Uterus (tissue), 4 donors: ENCODE results near the gene NHLRC4. TPM values are rescaled to one million over a fixed set of nuclear protein-coding genes. Genes with fewer than 3 reads are reported as not detected.

ENCODE experiments used
- DNase-seq, 2 donors: peaks; one replicate each; pipeline ENCODE4 v3.0.0-alpha.2; 2019 to 2020
- H3K27ac ChIP-seq, 2 donors: fragments of 200-600 bp; sonication (generic); 1 replicate in 1 of 2; 2 replicates in 1 of 2; pipeline ENCODE4 v1.5.1; 2016 to 2018
- H3K27me3 ChIP-seq, 2 donors: fragments of 200-600 bp; sonication (generic); one replicate each; pipeline ENCODE4 v1.5.1; 2018 to 2019; ENCODE audit warnings: control low read depth in 1 of 2
- H3K36me3 ChIP-seq, 2 donors: fragments of 200-600 bp; sonication (generic); one replicate each; pipeline ENCODE4 v1.5.1; 2019; ENCODE audit warnings: control low read depth in 1 of 2
- H3K4me1 ChIP-seq, 2 donors: fragments of 200-600 bp; sonication (generic); one replicate each; pipeline ENCODE4 v1.5.1; 2018 to 2019; ENCODE audit warnings: control low read depth in 1 of 2
- H3K4me3 ChIP-seq, 2 donors: fragments of 200-600 bp; sonication (generic); 1 replicate in 1 of 2; 2 replicates in 1 of 2; pipeline ENCODE4 v1.5.1; 2018 to 2019; ENCODE audit warnings: mild to moderate bottlenecking in 1 of 2
- H3K9me3 ChIP-seq, 2 donors: fragments of 200-600 bp; sonication (generic); one replicate each; pipeline ENCODE4 v1.5.1; 2019; ENCODE audit warnings: control low read depth in 1 of 2
- POLR2A ChIP-seq, 2 donors: fragments of 450-650 bp; IDR thresholded peaks; one replicate each; pipeline ENCODE4 v1.6.1; 2016; ENCODE audit warnings: antibody characterized with exemption in 2 of 2, mild to moderate bottlenecking in 1 of 2, moderate library complexity in 1 of 2
- intact Hi-C: fragments of 100-400 bp; cut with DNase I; formaldehyde crosslinking; loops from one replicate; pipeline ENCODE4 v1.15.1; 2023; ENCODE audit warnings: low total_unique reads
- total RNA-seq, 4 donors: library from RNA; depleted of rRNA in 3 of 4; stranded (reverse); fragments of >200 nt in 3 of 4; gene quantifications; one replicate each; pipeline versions ENCODE4 v1.1.0 to v1.2.4, GENCODE V29; 2014 to 2023
- TF ChIP-seq, protein P1 (sequence below), 4 experiments: fragments of 200-600 bp in 2 of 4; fragments of 450-650 bp in 2 of 4; sonication (generic) in 2 of 4; IDR thresholded peaks; one replicate each; pipeline ENCODE4 v1.5.1; 2016 to 2019; ENCODE audit warnings: antibody characterized with exemption in 4 of 4, mild to moderate bottlenecking in 2 of 4, moderate library complexity in 1 of 4
- donor health status: DM: yes; HTN: yes; CAD: no.

Gene NHLRC4
- total RNA-seq, 4 donors from 2014 or later, result 1.2 to 7.5 (median 1.5) TPM

DNA sequence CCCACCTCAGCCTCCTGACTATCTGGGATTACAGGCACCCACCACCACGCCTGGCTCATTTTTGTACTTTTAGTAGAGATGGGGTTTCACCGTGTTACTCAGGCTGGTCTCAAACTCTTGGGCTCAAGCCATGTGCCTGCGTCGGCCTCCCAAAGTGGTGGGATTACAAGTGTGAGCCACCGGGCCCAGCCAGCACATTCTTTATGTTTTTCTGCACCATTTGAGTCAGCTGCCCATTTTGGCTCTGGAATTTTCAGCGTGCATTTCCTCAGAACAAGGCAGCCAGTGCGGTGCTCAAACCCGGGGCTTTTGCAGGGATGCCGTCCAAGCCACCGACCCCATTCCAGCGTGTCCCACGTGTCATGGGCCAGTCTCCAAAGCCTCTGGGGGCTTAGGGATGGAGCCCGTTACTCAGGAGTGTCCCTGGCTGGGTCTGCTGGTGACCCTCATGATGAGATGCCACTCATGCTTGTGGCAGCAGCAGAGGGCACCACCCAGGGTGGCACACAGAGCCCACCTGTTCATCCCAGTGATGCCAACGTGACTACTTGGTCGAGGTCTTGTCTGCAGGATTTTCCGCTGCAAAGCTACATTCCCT lies 19.3 kb downstream of the NHLRC4 start:
- H3K27me3 ChIP-seq, result no peaks in the 10 kb centered on the region
- peak in 1 of 2 donors; percentile 14 for DNase-seq
- no peaks in the 10 kb centered on the region for H3K36me3 ChIP-seq
- peaks cover 0 to 18% of the 10 kb centered on the region in 2 donors for H3K4me1 ChIP-seq
- intact Hi-C loops, result no loop called here
- H3K27ac ChIP-seq, result no peak overlapping the region
- no peak for TF ChIP-seq POLR2A (IDR thresholded peaks at IDR 0.05)
- TF ChIP-seq, protein P1, sequence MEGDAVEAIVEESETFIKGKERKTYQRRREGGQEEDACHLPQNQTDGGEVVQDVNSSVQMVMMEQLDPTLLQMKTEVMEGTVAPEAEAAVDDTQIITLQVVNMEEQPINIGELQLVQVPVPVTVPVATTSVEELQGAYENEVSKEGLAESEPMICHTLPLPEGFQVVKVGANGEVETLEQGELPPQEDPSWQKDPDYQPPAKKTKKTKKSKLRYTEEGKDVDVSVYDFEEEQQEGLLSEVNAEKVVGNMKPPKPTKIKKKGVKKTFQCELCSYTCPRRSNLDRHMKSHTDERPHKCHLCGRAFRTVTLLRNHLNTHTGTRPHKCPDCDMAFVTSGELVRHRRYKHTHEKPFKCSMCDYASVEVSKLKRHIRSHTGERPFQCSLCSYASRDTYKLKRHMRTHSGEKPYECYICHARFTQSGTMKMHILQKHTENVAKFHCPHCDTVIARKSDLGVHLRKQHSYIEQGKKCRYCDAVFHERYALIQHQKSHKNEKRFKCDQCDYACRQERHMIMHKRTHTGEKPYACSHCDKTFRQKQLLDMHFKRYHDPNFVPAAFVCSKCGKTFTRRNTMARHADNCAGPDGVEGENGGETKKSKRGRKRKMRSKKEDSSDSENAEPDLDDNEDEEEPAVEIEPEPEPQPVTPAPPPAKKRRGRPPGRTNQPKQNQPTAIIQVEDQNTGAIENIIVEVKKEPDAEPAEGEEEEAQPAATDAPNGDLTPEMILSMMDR (IDR thresholded peaks at IDR 0.05), result no peak
- H3K9me3 ChIP-seq, result no peaks in the 10 kb centered on the region
- no peak overlapping the region for H3K4me3 ChIP-seq

DNA sequence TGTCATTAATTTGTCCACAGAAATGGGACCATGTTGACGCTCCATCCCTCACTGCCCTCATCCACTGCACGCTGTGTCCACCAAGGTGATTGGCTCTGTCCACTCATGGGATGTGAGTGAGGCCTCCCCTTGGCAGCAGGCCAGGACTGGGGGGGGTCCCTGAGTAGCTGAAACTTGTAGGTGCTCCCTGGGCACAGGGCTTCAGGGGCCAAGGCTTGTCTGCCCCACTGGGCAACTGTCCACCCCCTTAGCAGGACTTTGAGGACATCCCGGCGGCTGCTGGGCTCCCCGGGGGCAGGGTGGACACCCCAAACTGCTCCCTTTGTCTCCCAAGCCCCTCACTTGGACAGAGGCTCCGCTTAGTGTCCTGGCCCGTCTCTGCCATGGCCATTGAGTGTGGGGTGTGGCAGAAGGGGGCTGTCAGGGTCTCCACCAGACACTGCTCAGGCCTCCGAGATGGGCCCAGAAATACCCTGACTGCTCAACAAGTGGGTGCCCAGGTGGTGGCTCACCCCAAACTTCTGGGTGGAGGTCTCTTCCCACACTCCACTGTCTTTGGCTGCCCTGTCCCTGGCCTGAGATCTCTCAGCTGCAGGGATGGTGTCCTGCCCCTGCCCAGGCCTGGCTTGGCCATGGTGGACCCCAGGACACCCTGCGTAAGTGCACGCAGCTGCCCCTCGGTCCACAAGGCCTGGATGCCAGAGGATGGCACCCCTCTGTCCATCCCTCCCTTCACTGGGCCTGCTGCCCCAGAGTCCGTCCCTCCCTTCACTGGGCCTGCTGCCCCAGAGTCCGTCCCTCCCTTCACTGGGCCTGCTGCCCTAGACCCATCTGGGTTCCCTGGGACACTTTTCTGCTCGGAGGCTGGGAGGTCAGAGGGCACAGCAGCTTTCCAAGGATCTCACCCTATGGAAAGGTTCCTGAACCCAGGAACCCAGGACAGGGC lies 20.1 kb downstream of the NHLRC4 start:
- TF ChIP-seq, protein P1 (IDR thresholded peaks at IDR 0.05), result no peak
- TF ChIP-seq POLR2A (IDR thresholded peaks at IDR 0.05), result no peak
- Histone ChIP-seq H3K4me1 (peaks cover 0 to 21% of the 10 kb centered on the region in 2 donors), H3K27ac (no peak overlapping the region), H3K9me3 (no peaks in the 10 kb centered on the region), H3K27me3 (no peaks in the 10 kb centered on the region), H3K36me3 (no peaks in the 10 kb centered on the region), H3K4me3 (no peak overlapping the region)
- DNase-seq, result peak in 1 of 2 donors; percentile 38
- intact Hi-C loops, result no loop called here

DNA sequence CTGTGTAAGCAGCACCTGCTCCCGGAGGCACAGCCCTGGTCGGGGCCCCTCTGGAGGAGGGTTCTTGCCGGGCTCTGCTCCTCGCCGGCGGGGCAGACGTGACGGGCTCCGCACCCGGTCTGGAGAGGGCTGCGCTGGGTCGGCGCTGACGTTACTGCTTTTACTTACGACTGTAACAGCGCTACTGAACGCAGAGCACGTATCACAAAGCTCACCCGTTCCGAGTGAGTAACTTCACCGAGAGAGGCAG lies 21.8 kb downstream of the NHLRC4 start:
- DNase-seq, result peak in 1 of 2 donors; percentile 42
- Histone ChIP-seq H3K27me3 (no peaks in the 10 kb centered on the region), H3K36me3 (no peaks in the 10 kb centered on the region), H3K4me3 (peak overlapping the region; percentile 70 to 78), H3K27ac (peak overlapping the region; percentile 97 to 98), H3K9me3 (no peaks in the 10 kb centered on the region), H3K4me1 (peaks cover 0 to 21% of the 10 kb centered on the region in 2 donors)
- intact Hi-C loops, result no loop called here
- no peak for TF ChIP-seq POLR2A (IDR thresholded peaks at IDR 0.05)
- TF ChIP-seq, protein P1 (IDR thresholded peaks at IDR 0.05), result no peak

DNA sequence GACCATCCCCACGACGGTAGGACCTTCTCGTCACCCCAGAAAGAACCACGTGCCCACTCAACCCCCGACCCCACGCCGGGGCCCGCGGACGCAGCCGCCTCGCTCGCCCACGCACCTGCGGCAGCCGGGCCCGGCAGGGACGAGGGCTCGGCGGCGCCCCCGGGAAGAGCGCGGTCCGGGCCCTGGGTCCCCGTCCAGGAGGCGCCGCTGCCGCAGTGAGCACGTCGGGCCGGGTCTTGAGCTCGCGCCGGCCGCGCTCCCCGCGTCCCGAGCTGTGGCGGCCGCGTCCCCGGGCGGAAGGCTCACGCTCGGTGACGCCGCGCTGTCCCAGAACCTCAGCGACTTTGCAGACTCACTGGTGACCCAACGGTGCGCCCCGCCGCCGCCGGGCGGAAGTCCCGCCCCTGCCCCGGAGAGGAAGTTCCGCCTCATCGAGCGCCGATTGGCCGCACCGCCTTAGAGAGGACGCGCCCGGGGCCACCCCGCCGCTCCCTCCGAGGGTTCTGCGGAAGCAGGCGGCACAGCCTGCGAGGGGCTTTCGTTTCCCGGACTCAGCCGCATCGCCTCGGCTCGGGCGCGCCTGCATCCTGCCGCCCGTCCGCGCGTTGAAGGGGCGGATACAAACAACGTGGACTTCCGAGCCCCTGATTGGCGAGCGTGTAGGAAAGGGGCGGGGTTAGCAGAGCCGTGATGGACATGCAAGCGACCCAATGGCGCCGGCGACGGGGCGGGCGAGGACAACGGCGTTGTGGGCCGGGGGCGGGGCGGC lies 22.3 kb downstream of the NHLRC4 start:
- TF ChIP-seq POLR2A (IDR thresholded peaks at IDR 0.05), result peak; percentile 70 to 81
- TF ChIP-seq, protein P1 (IDR thresholded peaks at IDR 0.05), result peak in 1 of 4 experiments; percentile 23
- H3K4me3 ChIP-seq, result peak overlapping the region; percentile 70 to 78
- H3K27ac ChIP-seq, result peak overlapping the region; percentile 97 to 98
- intact Hi-C loops, result no loop called here
- H3K27me3 ChIP-seq, result no peaks in the 10 kb centered on the region
- peak; percentile 96 to 97 for DNase-seq
- peaks cover 0 to 21% of the 10 kb centered on the region in 2 donors for H3K4me1 ChIP-seq
- H3K36me3 ChIP-seq, result no peaks in the 10 kb centered on the region
- no peaks in the 10 kb centered on the region for H3K9me3 ChIP-seq
